HK-2 (cell line): ENCODE data around the gene GAL3ST2.
"Not testable (repeated sequence)": the region's sequence is repeated elsewhere in the genome, so short reads cannot be mapped to it uniquely, and the experiment has no call there.

ENCODE experiments used
- DNase-seq: peaks from one replicate; pipeline ENCODE4 v3.0.0-alpha.2; 2018; ENCODE audit not compliant: unreplicated experiment

The GAL3ST2 gene

DNA sequence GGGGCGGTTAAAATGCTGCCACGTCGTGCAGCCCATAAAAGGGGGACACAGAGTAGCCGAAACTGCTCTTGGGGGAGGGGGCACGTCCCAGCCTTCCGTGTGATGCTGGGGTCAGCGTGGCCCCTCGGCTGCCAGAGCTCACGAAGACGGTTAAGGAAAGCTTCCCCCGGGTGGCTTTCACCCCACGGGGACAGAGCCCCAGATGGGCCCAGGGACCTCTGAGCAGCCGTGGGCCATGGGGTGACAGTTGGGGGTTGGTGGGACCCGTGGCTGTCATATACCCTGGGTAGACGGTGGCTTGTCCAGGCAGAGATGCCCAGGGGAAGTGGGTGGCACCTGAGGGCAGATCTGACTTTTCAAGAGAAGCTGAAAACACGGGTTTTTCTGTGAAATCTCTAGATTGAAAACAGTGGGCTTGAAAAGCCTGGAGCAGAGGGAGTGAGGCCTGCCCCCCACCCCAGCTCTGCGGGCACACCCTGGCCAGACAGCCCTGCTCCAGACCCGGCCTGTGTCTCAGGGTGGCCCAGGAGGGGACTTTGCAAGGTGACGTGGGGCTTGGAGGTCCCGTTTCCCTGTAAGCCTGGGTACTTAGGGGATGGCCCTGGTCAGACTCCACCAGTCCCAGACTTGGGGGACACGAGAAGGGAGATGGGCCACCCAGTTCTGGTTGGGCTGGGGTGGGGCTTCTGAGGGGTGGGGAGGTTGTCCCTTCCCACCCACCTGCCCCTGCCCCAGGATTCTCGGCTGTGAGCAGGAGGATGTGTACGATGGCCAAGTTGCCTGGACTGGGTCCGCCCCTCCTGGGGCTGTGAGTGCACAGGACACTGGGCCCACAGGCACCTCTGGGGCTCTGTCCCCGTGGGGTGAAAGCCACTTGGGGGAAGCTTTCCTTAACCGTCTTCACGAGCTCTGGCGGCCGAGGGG, 33.0 kb downstream of the GAL3ST2 start:
- DNase-seq: no peak

DNA sequence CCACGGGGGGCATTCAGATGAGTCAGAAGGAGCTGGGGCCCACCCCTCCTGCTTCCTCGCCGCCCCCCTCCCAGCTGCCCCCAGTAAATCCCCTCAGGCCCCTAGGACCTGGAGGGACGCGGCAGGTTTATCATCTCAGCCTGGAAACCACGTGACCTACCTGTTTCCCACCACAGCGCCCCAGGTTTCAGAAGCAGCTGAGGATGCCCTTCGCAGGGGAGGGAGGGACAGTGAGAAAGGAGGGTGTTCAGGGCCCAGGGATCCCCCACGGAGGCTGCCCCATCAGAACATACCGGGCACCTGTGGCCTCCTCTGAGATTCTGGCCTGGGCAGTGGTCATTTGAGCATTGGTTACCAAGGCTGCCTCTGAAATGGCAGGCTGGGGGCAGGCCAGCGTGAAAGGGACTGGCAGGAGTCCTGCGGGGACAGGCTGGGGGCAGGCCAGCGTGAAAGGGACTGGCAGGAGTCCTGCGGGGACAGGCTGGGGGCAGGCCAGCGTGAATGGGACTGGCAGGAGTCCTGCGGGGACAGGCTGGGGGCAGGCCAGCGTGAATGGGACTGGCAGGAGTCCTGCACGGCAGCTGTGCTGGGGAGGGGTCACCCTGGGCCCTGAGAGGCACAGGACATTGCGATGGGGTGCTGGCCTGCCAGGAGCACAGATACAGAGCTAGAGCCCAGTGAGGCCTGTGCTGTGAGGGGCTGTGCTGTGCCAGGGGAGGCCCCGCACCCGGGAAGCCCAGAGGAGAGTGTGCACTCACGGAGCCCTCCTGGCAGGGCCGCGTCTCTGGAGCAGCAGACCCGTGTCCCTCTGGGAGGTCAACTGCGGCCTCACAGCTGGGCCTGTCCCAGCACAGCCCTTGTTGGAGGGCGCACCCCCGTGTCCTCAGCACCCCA, 33.9 kb downstream of the GAL3ST2 start:
- DNase-seq: no peak

DNA sequence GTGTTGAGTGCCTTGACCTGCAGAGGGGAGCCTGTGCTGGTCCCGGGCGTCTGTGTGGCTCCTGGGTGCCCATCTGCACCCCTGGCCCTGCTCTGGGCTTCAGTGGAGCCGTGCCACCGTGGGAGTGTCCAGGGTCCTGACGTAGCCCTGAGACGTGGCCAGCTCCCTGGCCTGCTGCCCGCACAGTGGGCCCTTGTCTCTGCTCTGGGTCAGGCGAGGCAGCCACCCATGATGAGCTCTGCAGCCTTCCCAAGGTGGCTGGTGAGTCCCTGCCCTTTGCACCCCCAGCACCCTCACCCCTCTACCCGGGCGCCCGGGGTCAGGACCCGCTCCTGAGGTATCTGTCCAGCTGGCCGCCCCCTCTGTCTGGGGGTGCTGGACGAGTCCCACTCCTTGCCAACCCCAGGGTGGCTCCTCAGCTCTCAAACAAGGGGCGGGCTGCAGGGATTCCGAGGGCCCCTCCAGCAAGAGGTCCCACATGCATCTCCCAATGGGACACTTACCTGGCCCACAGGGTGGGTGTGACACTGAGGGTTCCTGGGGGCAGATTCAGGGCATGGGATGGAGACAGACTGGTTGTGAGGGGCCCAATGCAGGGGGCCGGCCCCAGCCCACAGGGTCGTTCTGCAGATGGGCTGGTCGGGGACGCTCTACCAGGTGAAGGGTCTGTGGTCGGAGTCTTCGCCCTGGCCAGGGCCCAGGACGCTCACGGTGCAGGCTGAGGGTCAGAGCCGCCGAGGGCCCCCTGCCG, 34.8 kb downstream of the GAL3ST2 start:
- no peak for DNase-seq

DNA sequence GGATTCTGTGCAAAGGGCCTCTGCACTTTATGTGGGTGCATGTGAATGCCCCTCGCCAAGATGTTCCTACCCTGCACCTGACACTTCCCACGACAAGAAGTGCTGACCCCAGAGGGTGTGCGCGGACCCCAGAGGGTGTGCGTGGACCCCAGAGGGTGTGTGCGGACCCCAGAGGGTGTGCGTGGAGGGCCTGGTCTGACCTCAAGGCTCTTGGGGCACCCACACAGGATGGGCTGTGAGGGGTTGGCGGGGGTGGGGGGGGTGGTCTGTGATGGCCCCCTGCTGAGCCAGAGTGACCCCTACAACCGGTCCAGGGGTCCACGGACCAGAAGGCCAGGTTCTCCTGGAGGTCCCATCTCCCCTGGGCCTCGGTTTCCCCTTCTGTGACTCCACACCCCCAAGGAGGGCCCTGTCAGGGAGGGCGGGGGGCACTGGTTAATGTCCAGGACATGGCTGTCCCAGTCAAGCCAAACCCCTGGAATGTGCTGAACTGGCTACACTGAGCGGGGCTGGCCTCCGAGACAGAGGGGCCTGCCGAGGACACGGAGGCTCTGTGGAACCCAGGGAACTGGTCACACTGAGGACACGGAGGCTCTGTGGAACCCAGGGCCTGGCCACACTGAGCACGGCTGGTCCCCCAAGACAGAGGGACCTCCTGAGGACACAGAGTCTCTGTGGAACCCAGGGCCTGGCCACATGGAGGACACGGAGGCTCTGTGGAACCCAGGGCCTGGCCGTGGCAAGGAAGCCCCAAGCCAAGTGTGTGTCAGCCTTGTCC, 35.5 kb downstream of the GAL3ST2 start:
- no peak for DNase-seq

DNA sequence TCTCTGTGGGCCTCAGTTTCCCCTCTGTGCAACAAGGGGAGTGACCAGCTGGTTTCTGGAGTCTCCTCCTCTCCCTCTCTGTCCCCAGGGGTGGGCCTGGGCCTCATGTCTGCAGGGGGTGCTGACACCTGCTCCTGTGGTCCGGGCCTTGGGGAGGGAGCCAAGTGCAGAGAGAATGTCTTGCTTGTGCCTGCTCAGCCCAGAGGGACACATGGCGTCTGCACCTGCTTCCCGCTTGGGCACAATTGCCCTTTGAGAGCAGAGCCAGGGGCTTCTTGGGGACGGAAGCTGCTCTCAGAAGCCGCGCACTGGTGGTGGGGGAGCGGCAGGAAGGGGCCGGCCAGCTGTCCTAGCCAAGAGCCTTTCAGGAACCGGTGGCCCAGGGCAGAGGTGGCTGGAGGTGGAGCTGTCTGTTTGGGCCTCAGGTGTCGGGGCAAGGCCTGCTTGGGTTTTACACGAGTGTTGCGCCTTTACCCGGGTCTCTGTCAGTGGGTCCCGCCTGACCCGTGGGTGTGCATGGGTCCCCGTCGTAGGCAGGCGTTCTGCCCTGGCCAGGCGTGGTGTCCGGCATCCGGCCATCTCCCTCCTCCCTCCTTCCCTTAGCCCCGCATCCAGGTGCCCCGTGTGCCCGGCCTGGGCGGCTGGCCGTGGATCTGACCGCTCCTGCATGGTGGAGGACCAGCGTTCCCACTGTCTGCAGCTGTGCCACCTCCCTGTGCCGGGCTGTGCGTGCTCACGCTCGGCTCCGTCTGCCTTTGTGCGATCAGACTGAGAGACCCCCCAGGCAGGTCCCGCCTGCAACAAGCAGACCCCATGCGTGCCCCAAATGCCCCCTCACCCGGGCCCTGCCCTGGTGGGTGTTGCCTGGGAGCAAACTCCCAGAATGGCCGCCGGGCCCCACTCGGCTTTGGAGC, 36.4 kb downstream of the GAL3ST2 start:
- DNase-seq: no peak

DNA sequence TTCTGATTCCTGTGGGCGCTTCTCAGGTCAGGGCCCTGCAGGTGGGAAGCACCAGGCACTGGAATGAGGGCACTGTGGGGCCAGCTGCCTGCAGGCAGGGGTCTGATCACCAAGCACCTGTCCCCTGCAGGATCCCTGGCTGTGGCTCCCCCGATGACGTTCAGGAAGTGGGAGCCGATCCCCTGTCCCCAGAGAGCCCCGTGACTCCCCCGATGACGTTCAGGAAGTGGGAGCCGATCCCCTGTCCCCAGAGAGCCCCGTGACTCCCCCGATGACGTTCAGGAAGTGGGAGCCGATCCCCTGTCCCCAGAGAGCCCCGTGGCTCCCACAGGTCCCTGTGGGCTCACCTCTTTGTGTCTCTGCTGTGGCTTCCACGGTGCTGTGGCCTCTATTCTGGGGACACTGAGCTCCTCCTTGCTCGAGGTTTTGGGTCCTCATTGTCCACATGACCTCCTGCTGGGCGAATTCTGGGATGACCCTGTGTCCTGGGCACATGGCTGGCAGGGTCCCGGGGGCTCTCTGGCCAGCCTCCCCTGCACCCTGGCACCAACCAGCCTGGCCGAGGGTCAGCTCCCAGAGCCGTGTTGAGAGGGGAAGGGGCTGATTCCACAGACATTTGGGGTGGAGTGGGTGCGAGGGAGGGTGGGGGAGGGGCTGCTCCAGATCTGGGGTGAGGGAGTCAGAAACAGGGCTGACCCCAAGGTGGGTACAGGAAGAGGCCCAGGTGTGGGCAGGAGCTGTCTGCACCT, 37.2 kb downstream of the GAL3ST2 start:
- no peak for DNase-seq

DNA sequence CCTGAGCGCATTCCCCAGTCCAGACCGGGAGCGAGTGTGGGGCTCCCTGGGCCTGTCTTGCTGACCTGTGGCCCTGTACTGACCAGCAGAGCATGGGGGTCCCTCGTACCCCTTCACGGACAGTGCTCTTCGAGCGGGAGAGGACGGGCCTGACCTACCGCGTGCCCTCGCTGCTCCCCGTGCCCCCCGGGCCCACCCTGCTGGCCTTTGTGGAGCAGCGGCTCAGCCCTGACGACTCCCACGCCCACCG, 37.7 kb downstream of the GAL3ST2 start:
- DNase-seq: no peak

DNA sequence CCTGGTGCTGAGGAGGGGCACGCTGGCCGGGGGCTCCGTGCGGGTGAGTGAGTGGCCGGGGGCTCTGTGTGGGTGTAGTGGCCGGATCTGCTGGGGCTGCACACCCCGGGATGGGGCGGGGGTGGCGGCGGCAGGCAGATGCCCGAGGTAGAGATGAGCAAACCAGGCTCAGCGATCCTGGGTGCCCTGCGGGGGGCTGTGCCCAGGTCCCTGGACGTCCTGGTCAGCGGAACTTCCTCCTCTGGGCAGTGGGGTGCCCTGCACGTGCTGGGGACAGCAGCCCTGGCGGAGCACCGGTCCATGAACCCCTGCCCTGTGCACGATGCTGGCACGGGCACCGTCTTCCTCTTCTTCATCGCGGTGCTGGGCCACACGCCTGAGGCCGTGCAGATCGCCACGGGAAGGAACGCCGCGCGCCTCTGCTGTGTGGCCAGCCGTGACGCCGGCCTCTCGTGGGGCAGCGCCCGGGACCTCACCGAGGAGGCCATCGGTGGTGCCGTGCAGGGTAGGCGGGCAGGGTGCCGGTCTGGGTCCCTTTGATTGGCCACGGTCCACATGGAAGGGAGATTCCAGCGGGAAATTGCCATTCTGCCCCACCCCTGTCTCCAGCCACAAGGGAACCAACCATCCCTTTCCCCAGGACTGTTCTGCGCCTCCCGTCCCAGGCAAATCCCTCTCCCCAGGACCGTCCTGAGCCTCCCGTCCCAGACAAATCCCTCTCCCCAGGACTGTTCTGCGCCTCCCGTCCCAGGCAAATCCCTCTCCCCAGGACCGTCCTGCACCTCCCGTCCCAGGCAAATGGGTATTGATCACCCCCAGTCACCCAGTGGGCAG, 38.2 kb downstream of the GAL3ST2 start:
- DNase-seq: no peak

DNA sequence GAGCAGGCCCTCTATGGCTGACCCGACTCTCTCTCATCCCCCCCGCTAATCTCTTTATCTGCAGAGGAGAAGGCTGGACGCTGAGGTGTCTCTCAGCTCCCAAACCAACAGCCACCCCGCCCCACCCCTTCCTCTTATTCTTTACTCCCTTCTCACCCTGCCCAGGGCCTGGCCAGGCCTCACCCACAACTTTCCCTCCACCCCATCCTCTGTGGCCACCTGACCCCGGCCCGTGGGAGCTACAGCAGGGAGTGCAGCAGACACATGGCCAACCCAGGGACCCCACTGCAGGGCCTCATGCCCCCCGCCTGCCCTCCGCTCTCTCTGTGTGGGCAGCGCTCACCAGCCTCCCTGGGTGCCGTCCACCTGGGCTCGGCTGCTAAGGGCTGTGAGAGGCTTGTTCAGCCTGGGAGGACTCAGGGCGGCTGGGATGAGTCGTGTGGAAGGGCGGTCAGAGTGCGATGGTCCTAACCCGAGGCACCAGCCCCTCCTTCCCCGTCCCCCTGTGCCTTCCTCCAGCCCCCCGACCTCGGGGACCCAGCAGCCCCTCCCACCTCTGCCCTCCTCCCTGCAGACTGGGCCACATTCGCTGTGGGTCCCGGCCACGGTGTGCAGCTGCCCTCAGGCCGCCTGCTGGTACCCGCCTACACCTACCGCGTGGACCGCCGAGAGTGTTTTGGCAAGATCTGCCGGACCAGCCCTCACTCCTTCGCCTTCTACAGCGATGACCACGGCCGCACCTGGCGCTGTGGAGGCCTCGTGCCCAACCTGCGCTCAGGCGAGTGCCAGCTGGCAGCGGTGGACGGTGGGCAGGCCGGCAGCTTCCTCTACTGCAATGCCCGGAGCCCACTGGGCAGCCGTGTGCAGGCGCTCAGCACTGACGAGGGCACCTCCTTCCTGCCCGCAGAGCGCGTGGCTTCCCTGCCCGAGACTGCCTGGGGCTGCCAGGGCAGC, 39.1 kb downstream of the GAL3ST2 start:
- DNase-seq: no peak

DNA sequence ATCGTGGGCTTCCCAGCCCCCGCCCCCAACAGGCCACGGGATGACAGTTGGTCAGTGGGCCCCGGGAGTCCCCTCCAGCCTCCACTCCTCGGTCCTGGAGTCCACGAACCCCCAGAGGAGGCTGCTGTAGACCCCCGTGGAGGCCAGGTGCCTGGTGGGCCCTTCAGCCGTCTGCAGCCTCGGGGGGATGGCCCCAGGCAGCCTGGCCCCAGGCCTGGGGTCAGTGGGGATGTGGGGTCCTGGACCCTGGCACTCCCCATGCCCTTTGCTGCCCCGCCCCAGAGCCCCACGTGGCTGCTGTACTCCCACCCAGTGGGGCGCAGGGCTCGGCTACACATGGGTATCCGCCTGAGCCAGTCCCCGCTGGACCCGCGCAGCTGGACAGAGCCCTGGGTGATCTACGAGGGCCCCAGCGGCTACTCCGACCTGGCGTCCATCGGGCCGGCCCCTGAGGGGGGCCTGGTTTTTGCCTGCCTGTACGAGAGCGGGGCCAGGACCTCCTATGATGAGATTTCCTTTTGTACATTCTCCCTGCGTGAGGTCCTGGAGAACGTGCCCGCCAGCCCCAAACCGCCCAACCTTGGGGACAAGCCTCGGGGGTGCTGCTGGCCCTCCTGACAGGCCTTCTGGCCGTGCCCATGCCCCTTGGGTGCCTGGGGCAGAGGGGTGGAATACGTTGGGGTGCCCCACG, 40.0 kb downstream of the GAL3ST2 start:
- DNase-seq: no peak

DNA sequence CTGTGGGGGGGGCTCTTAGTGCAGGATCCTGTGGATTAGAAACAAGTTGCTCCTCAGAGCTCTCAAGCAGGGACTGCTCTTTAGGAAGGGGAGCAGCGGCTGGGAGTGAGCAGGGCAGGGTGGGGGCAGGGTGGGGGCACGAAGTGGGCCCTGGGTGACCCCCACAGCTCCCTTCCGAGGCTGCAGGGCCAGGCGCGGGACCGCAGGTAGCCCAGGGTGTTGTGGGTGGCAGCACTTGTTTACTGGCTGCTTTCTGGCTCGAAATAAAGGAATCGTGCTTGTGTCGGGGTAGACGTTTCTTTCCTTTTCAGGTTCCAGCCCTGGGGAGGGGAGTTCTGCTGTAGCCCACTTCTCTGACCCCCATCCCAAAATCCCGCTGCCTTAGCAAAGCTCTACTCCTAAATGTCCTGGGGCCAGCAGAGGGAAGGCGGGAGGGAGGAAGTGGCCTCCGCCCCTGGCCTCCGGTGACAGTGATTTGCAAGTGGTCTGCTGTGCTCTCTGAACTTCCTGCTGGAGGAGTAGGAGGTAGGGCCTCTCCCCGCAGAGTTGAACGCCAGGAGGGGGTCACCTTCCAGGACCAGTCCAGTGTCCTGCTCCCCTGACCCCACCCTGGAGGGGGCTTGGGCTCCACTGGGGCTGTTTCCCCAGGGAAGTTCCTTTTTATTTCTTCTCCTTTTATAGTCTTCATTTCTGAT, 40.7 kb downstream of the GAL3ST2 start:
- DNase-seq: no peak

DNA sequence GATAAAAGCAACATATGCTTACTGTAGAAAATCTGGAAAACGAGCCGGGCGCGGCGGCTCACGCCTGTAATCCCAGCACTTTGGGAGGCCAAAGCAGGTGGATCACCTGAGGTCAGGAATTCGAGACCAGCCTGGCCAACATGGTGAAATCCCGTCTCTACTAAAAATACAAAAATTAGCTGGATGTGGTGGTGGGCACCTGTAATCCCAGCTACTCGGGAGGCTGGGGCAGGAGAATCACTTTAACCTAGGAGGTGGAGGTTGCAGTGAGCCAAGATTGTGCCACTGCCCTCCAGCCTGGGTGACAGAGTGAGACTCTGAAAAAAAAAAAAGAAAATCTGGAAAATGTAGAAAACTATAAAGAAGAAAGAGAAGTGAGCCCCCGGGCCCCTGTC, 41.2 kb downstream of the GAL3ST2 start:
- DNase-seq: not testable (repeated sequence)

DNA sequence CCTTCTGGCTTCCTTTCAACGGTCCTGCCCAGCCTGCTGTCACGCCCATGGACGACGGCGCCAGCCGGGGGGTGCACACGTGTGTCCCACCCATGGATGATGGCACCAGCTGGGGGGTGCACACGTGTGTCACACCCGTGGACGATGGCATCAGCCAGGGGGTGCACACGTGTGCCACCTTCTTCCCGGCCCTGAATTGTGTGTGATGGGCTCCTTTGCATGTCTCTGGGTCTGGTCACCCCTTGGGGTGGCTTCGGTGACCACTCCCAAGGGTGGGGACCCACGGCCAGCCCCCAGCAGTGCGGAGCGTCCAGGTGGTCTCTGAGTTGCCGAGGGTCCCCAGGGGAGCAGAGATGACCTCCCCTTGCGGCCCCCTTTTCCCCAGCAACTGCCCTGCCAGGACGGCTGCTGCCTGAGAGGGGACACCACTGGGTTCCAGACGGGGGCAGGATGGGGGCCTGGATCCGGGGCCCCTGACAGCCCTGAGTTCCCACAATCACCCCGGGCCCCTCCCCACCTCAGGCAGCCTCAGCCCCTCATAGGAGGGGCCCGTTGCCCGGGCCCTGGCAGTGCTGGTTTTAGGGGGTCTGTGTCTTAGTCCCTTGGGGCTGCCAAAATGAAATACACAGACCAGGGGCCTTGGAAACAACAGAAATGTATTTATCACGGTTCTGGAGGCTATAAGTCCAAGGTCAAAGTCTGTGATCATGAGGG, 41.8 kb downstream of the GAL3ST2 start:
- no peak for DNase-seq

DNA sequence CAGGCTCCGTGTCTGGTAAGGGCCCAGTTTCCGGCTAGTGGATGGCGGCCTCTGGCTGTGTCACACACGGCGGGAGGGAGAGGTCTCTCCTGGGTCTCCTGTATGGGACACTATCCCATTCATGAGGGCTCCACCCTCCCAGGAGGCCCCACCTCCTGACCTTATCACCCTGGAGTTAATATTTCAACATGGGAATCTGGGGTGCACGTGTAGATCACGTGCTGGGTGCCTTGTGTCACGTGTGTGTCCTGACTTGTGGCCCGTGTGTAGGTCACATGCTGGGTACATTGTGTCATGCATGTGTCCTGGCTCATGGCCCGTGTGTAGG, 42.3 kb downstream of the GAL3ST2 start:
- DNase-seq: no peak

DNA sequence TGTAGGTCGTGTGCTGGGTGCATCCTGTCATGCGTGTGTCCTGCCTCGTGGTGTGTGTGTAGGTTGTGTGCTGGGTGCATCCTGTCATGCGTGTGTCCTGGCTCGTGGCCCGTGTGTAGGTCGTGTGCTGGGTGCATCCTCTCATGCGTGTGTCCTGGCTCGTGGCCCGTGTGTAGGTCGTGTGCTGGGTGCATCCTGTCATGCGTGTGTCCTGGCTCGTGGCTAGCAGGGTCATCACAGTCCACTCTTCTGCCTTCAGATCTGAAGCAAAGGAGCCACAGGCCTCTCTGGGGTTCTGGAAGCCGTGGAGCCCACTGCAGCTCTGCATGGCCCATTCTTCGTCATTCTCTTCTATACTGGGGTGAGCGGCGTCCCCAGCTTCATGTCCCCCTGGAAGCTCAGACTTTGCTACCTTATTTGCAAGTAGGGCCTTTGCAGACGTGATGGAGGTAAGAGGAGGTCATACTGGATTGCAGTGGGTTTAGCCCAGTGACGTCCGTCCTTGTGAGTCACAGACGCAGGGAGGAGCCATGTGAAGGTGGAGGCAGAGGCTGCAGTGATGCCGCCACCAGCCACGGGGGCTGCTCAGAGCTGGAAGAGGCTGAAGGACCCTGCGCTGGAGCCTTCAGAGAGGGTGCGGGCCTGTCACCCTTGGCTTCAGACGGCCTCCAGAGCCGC, 43.5 kb downstream of the GAL3ST2 start:
- not testable (repeated sequence) for DNase-seq
